KMS-11 (cell line): ENCODE results near the gene SPINK4.

ENCODE experiments used
- H2AFZ ChIP-seq: fragments of 200-600 bp; sonication (generic); 2 replicates; pipeline ENCODE4 v1.6.1; 2016; ENCODE audit warnings: antibody characterized with exemption, mixed run types, low read depth
- H3K27ac ChIP-seq: fragments of 200-600 bp; sonication (generic); 2 replicates; pipeline ENCODE4 v1.6.1; 2016; ENCODE audit warnings: mild to moderate bottlenecking, mixed run types
- H3K27me3 ChIP-seq: fragments of 200-600 bp; sonication (generic); 2 replicates; pipeline ENCODE4 v1.6.1; 2017; ENCODE audit warnings: mild to moderate bottlenecking, low read depth, mixed run types, moderate library complexity; ENCODE audit not compliant: insufficient read depth
- H3K36me3 ChIP-seq: fragments of 200-600 bp; sonication (generic); 2 replicates; pipeline ENCODE4 v1.6.1; 2017; ENCODE audit warnings: mild to moderate bottlenecking, mixed run types; ENCODE audit not compliant: insufficient read depth
- H3K4me1 ChIP-seq: fragments of 200-600 bp; sonication (generic); 2 replicates; pipeline ENCODE4 v1.6.1; 2016; ENCODE audit warnings: mild to moderate bottlenecking, low read depth, mixed run types; ENCODE audit not compliant: poor library complexity, severe bottlenecking
- H3K4me2 ChIP-seq: fragments of 200-600 bp; sonication (generic); 2 replicates; pipeline ENCODE4 v1.7.0; 2016; ENCODE audit warnings: mild to moderate bottlenecking, mixed run types
- H3K4me3 ChIP-seq: fragments of 200-600 bp; sonication (generic); IDR thresholded peaks from 2 replicates; pipeline ENCODE4 v1.6.1; 2017; ENCODE audit warnings: low read depth, low read length, mixed read lengths; ENCODE audit not compliant: insufficient read depth
- H3K79me2 ChIP-seq: fragments of 200-600 bp; sonication (generic); 2 replicates; pipeline ENCODE4 v1.6.1; 2016; ENCODE audit warnings: low read depth, mixed run types; ENCODE audit not compliant: insufficient read depth
- H3K9ac ChIP-seq: fragments of 200-600 bp; sonication (generic); 2 replicates; pipeline ENCODE4 v1.6.1; 2016; ENCODE audit warnings: mild to moderate bottlenecking, mixed run types
- H4K20me1 ChIP-seq: fragments of 200-600 bp; sonication (generic); 2 replicates; pipeline ENCODE4 v1.6.1; 2016; ENCODE audit warnings: mild to moderate bottlenecking, mixed run types; ENCODE audit not compliant: insufficient read depth
- CTCF ChIP-seq: fragments of 200-600 bp; sonication (generic); conservative IDR thresholded peaks from 2 replicates; pipeline ENCODE4 v1.6.1; 2017; ENCODE audit warnings: low read depth, mild to moderate bottlenecking, antibody characterized with exemption, low read length, moderate library complexity, mixed read lengths

SPINK4 gene

GRCh38 chr9:33244137-33244784 lies 4.3 kb downstream of the SPINK4 start:
- Histone ChIP-seq H3K27me3 (no peaks in the 10 kb centered on the region), H3K4me2 (no peak overlapping the region), H3K9ac (no peak overlapping the region), H3K27ac (no peak overlapping the region), H3K4me3 (no peak overlapping the region), H3K4me1 (peaks cover 3% of the 10 kb centered on the region), H3K79me2 (no peaks in the 10 kb centered on the region), H3K36me3 (no peaks in the 10 kb centered on the region), H2AFZ (no peak overlapping the region), H4K20me1 (no peaks in the 10 kb centered on the region)
- no peak for TF ChIP-seq CTCF

- no peak overlapping the region for H2AFZ ChIP-seq
- H3K79me2 ChIP-seq, result no peaks in the 10 kb centered on the region
- no peak for TF ChIP-seq CTCF
- H3K4me1 ChIP-seq, result peaks cover 12% of the 10 kb centered on the region
- no peaks in the 10 kb centered on the region for H3K27me3 ChIP-seq
- no peak overlapping the region for H3K9ac ChIP-seq
- no peak overlapping the region for H3K4me3 ChIP-seq
- no peak overlapping the region for H3K4me2 ChIP-seq
- H3K27ac ChIP-seq, result no peak overlapping the region
- no peaks in the 10 kb centered on the region for H3K36me3 ChIP-seq
- no peaks in the 10 kb centered on the region for H4K20me1 ChIP-seq
Measured at GRCh38 chr9:33245341-33245740, 5.4 kb downstream of the SPINK4 start.

GRCh38 chr9:33246269-33246860 lies 6.4 kb downstream of the SPINK4 start:
- Histone ChIP-seq H3K79me2 (no peaks in the 10 kb centered on the region), H3K4me2 (no peak overlapping the region), H2AFZ (no peak overlapping the region), H3K36me3 (no peaks in the 10 kb centered on the region), H3K4me1 (peaks cover 19% of the 10 kb centered on the region), H3K9ac (no peak overlapping the region), H3K27ac (no peak overlapping the region), H3K4me3 (no peak overlapping the region), H4K20me1 (no peaks in the 10 kb centered on the region), H3K27me3 (no peaks in the 10 kb centered on the region)
- no peak for TF ChIP-seq CTCF

GRCh38 chr9:33248606-33249005 lies 8.6 kb downstream of the SPINK4 start:
- Histone ChIP-seq H3K9ac (no peak overlapping the region), H3K4me1 (peaks cover 19% of the 10 kb centered on the region), H3K36me3 (no peaks in the 10 kb centered on the region), H2AFZ (no peak overlapping the region), H4K20me1 (no peaks in the 10 kb centered on the region), H3K27ac (no peak overlapping the region), H3K79me2 (no peaks in the 10 kb centered on the region), H3K27me3 (no peaks in the 10 kb centered on the region), H3K4me2 (no peak overlapping the region), H3K4me3 (no peak overlapping the region)
- no peak for TF ChIP-seq CTCF
